GM15510 (cell line): ENCODE data around the gene HNF1A.

Experiments
- POLR2A ChIP-seq: IDR thresholded peaks from 3 replicates; pipeline ENCODE4 v1.6.1; 2011; ENCODE audit warnings: borderline replicate concordance; ENCODE audit not compliant: insufficient read length; ENCODE audit errors: extremely low read depth

Gene HNF1A

DNA sequence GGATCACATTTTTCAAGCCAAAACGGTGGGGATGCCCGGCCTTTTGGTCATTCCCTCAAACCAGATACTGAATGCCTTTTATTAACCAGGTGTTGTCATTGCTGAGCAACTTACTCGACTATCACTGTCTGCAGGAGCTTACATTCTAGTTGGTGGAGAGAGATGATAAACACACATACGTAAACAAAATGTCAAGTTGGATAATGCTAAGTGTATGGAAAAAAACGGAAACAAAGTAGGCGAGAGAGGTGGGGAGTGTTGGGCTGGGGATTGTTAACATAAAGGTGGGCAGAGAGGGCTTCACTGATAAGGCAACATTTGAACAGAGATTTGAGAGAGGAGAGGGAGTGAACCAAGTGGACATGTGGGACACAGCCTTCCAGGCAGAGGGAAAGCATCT, 33.5 kb downstream of the HNF1A start:
- TF ChIP-seq POLR2A: no peak

DNA sequence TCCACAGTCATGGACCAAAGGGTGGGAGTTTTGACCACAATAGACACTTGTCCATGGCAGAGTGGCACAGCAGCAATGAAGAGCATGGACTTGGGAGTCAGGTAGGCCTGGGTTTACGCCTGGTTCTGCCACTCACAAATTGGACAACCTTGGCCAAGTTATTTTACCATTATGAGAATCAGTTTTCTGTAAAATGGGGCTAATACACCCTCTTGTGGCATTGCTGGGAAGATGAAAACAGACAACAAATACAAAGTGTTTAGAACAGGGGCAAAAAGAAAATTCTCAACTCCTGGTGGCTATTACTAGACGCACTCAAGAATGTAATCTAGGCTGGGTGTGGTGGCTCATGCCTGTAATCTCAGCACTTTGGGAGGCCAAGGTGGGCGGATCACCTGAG, 35.4 kb downstream of the HNF1A start:
- TF ChIP-seq POLR2A: no peak

DNA sequence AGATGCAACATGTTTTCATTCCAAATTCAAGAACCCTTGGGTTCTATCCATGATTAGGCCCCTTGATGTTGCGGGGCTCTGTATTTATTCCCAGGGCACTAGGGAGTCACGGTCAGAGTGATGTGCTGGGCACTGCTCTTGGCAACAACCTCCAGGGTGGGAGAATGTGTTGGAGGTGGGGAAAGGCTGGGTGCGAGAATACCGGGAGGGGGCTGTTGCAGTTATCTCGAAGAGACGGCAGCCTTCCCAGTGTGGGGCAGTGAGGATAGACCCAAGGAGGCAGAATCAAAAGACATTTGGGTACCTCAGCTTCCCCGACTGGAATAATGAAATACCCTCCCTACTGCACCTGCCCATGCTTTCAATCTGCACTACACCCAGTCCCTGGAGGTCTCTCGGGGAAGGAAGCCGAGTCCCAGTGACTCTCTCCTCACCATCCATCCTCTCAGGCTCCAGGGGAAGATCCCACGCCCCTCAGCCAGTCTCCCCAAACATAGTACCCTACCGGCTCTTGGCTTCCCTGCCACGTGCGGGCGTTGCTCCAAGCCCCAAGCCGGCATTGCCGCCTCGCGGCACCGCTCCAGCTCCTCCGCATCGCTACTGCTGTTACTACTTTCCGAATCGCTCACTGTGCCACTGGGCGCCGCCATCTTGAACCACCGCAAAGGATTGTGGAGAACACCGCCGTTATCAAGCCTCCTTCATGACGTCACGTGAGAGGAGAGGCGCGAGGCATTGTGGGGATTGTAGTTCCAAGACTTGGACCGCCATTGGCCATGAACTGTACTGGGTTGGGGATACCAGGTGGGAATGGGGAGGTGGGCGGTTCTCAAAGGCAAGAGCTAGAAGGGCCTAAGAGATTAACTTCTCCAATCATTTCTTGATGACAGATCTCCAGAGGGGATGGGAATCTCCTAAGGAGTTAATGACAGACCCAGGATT, 37.8 kb downstream of the HNF1A start, which contains the start of gene C12orf43:
Gene C12orf43 (minus strand): TSS at position 663 of the 942 bp plus-strand sequence. CDS start 13 bp downstream, at position 650.
- peak; percentile 57 for TF ChIP-seq POLR2A

DNA sequence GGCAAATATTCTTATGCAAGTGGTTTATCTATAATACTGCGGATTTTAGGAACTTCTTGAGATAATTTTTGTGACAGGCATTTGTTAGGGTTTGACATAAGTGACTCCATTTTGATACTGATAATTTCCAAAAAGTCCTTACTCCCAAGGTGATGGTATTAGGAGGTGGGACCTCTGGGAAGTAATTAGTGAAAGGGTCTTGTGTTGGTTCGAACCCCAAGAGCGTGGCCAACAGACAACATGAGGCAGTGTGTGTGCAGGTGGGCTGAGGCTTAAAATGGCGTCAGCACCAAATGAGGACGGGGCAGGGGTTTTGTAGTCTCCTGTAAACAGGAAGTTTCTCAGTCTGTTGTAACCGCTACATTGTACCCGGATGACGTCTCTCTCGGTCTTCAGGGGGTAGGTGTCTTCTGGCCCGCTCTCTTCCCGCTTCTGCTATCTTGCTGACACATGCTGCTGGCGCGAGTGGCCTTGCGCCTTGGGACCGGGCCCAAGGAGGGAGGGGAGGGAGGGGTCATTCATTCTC, 39.7 kb downstream of the HNF1A start:
- TF ChIP-seq POLR2A: no peak

DNA sequence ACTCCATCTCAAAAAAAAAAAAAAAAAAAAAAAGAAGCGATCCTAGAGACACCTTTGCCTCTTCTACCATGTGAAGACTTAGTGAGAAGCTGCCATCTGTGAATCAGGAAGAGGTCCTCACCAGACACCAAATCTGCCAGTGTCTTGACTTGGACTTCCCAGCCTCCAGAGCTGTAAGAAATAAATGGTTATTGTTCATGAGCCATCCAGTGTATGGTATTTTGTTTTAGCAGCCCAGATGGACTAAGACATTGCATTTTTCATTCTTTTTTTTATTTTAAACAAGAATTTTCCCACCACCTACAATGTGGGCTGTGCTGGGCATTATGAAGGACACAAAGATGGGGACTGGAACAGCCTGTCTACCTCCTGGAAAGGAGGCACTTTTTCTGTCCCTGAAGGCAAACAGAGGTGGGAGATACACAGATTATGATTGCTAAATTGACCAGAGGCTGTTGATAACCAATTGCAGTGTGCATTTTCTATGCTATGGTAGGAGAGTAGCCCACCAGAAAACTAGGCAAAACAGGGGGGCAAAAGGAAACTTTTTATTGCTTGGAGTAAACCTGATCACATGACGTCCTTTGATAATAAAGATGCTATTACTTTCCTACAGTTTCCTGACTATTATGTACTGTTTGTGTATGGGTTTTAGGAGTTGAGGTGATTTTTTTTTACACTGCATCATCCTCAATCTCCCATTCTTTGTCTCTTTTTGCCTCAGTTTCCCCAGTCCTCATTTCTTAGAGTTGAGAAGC, 40.7 kb downstream of the HNF1A start:
- TF ChIP-seq POLR2A: no peak

GRCh38 chr12:121021754-121022153, 43.4 kb downstream of the HNF1A start:
- no peak for TF ChIP-seq POLR2A

- TF ChIP-seq POLR2A: no peak
Observed at GRCh38 chr12:121022713-121023112, 44.4 kb downstream of the HNF1A start.

GRCh38 chr12:121023799-121024198, 45.5 kb downstream of the HNF1A start:
- no peak for TF ChIP-seq POLR2A

DNA sequence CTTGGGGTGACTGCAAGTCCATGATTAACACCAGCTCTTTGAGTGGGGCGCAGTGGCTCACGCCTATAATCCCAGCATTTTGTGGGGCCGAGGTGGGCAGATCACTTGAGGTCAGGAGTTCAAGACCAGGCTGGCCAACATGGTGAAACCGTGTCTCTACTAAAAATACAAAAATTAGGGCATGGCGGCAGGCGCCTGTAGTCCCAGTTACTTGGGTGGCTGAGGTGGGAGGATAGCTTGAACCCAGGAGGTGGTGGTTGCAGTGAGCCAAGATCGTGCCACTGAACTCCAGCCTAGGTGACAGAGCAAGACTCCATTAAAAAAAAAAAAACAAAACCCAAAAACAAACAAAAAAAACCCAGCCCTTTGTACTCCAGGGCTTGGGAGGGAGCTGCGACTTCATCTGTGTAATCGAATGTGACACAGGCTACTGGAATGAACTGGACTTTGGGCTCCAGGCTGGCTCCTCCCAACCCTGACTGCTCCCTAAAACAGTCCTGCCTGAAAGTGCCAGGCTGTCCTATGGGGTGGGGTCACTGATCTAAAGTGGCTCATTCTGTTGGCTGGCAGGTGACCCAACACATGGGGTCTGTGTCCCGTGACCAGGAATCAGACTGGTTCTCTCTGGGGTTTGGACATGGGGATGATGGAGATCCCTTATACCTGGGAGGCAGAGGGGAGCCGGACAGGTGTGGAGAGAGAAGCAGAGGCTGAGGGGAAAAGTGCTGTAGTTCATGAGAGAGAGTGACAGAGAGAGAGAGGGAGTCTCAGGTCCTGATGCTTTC, 47.3 kb downstream of the HNF1A start:
- TF ChIP-seq POLR2A: no peak

GRCh38 chr12:121026274-121027045, 48.1 kb downstream of the HNF1A start:
- TF ChIP-seq POLR2A: no peak

DNA sequence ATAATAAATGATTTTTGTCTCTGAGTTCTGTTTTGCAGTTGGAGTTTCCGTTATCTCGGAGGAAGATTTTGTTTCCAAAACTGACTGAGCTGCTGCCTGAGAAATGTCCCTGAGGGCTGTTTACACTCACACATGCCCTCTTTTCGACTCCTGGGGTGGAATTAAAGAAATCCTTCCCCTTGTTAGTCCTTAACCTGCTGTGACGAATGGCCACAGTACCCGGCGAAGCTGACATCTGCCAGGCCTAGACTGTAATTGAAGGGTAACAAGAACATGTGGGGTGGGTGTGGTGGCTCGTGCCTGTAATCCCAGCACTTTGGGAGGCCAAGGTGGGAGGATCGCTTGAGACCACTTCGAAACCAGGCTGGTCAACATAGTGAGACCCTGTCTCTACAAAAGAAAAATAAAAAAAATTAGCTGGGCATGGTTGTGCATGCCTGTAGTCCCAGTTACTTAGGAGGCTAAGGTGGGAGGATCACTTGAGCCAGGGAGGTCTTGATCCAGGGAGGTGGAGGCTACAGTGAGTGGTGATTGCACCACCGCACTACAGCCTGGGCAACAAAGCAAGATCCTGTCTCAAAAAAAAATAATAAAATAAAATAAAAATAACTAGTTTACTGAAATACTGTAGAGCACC, 52.4 kb downstream of the HNF1A start:
- no peak for TF ChIP-seq POLR2A

- no peak for TF ChIP-seq POLR2A
Observed at GRCh38 chr12:121033625-121034349, 55.4 kb downstream of the HNF1A start.
